ENCODE measurements around the gene NLE1. TPM values are rescaled to one million over a fixed set of nuclear protein-coding genes. Genes with fewer than 3 reads are reported as not detected.
"Not testable (repeated sequence)": the region's sequence is repeated elsewhere in the genome, so short reads cannot be mapped to it uniquely, and the experiment has no call there.

NLE1 gene
- total and polyA plus RNA-seq, 4 donors = 4.5 to 10.4 (median 5.8) TPM

GRCh38 chr17:35101725-35102124 lies 40.4 kb downstream of the NLE1 start:
- H3K27me3 ChIP-seq (ENCODE audit: control insufficient read depth in 1 of 2, insufficient read depth in 2 of 2, low read length in 1 of 2) = no peaks in the 10 kb centered on the region
- H3K4me1 ChIP-seq (ENCODE audit: control insufficient read depth in 1 of 2, insufficient read depth in 2 of 2, low read length in 2 of 2) = no peaks in the 10 kb centered on the region
- H3K27ac ChIP-seq (ENCODE audit: low read depth in 1 of 2, low read length in 2 of 2) = no peak overlapping the region
- DNase-seq = no peak
- no peaks in the 10 kb centered on the region for H3K9me3 ChIP-seq (ENCODE audit: control insufficient read depth, low read length)
- peaks cover 0 to 4% of the 10 kb centered on the region in 2 donors for H3K36me3 ChIP-seq (ENCODE audit: control insufficient read depth in 1 of 2, insufficient read depth in 2 of 2, low read length in 1 of 2)
- no peak for ATAC-seq (ENCODE audit: low FRiP score)
- WGBS, 2 donors = 84 to 95% methylated on average over 2 of the region's 2 CpGs
- no peak overlapping the region for H3K4me3 ChIP-seq (ENCODE audit: low read length in 2 of 2)
- intact Hi-C loops (cut with DNase I) = no loop called here

GRCh38 chr17:35101036-35101435 lies 41.1 kb downstream of the NLE1 start:
- WGBS, 2 donors = 96 to 98% methylated on average over 14 of the region's 14 CpGs
- Histone ChIP-seq H3K36me3 (ENCODE audit: control insufficient read depth in 1 of 2, insufficient read depth in 2 of 2, low read length in 1 of 2) (peaks cover 0 to 4% of the 10 kb centered on the region in 2 donors), H3K4me1 (ENCODE audit: control insufficient read depth in 1 of 2, insufficient read depth in 2 of 2, low read length in 2 of 2) (no peaks in the 10 kb centered on the region), H3K27me3 (ENCODE audit: control insufficient read depth in 1 of 2, insufficient read depth in 2 of 2, low read length in 1 of 2) (no peaks in the 10 kb centered on the region), H3K27ac (ENCODE audit: low read depth in 1 of 2, low read length in 2 of 2) (no peak overlapping the region), H3K9me3 (ENCODE audit: control insufficient read depth, low read length) (no peaks in the 10 kb centered on the region), H3K4me3 (ENCODE audit: low read length in 2 of 2) (no peak overlapping the region)
- ATAC-seq (ENCODE audit: low FRiP score) (no peak), DNase-seq (no peak)
- intact Hi-C loops (cut with DNase I) = no loop called here

GRCh38 chr17:35099908-35100307 lies 42.2 kb downstream of the NLE1 start:
- ATAC-seq (ENCODE audit: low FRiP score) = no peak
- Histone ChIP-seq H3K4me1 (ENCODE audit: control insufficient read depth in 1 of 2, insufficient read depth in 2 of 2, low read length in 2 of 2) (no peaks in the 10 kb centered on the region), H3K4me3 (ENCODE audit: low read length in 2 of 2) (no peak overlapping the region), H3K36me3 (ENCODE audit: control insufficient read depth in 1 of 2, insufficient read depth in 2 of 2, low read length in 1 of 2) (peaks cover 0 to 2% of the 10 kb centered on the region in 2 donors), H3K9me3 (ENCODE audit: control insufficient read depth, low read length) (no peaks in the 10 kb centered on the region), H3K27ac (ENCODE audit: low read depth in 1 of 2, low read length in 2 of 2) (no peak overlapping the region), H3K27me3 (ENCODE audit: control insufficient read depth in 1 of 2, insufficient read depth in 2 of 2, low read length in 1 of 2) (no peaks in the 10 kb centered on the region)
- intact Hi-C loops (cut with DNase I) = no loop called here
- 91 to 93% methylated on average over 3 of the region's 3 CpGs for WGBS, 2 donors
- no peak for DNase-seq

GRCh38 chr17:35097776-35098175 lies 44.3 kb downstream of the NLE1 start:
- Histone ChIP-seq H3K4me1 (ENCODE audit: control insufficient read depth in 1 of 2, insufficient read depth in 2 of 2, low read length in 2 of 2) (no peaks in the 10 kb centered on the region), H3K36me3 (ENCODE audit: control insufficient read depth in 1 of 2, insufficient read depth in 2 of 2, low read length in 1 of 2) (peaks cover 0 to 2% of the 10 kb centered on the region in 2 donors), H3K9me3 (ENCODE audit: control insufficient read depth, low read length) (no peaks in the 10 kb centered on the region), H3K4me3 (ENCODE audit: low read length in 2 of 2) (no peak overlapping the region), H3K27me3 (ENCODE audit: control insufficient read depth in 1 of 2, insufficient read depth in 2 of 2, low read length in 1 of 2) (no peaks in the 10 kb centered on the region), H3K27ac (ENCODE audit: low read depth in 1 of 2, low read length in 2 of 2) (no peak overlapping the region)
- intact Hi-C loops (cut with DNase I) = no loop called here
- DNase-seq = no peak
- 85 to 94% methylated on average over 2 of the region's 2 CpGs for WGBS, 2 donors
- no peak for ATAC-seq (ENCODE audit: low FRiP score)

- WGBS, 2 donors = 100% methylated on average over 1 of the region's 1 CpG
- Histone ChIP-seq H3K4me1 (ENCODE audit: control insufficient read depth in 1 of 2, insufficient read depth in 2 of 2, low read length in 2 of 2) (no peaks in the 10 kb centered on the region), H3K27me3 (ENCODE audit: control insufficient read depth in 1 of 2, insufficient read depth in 2 of 2, low read length in 1 of 2) (no peaks in the 10 kb centered on the region), H3K27ac (ENCODE audit: low read depth in 1 of 2, low read length in 2 of 2) (no peak overlapping the region), H3K9me3 (ENCODE audit: control insufficient read depth, low read length) (no peaks in the 10 kb centered on the region), H3K4me3 (ENCODE audit: low read length in 2 of 2) (no peak overlapping the region), H3K36me3 (ENCODE audit: control insufficient read depth in 1 of 2, insufficient read depth in 2 of 2, low read length in 1 of 2) (peaks cover 0 to 2% of the 10 kb centered on the region in 2 donors)
- intact Hi-C loops (cut with DNase I) = no loop called here
- DNase-seq (no peak), ATAC-seq (ENCODE audit: low FRiP score) (no peak)
These were observed 46.4 kb downstream of the NLE1 start for GRCh38 chr17:35095741-35096140.

- no peaks in the 10 kb centered on the region for H3K9me3 ChIP-seq (ENCODE audit: control insufficient read depth, low read length)
- ATAC-seq (ENCODE audit: low FRiP score) (no peak), DNase-seq (no peak)
- H3K4me1 ChIP-seq (ENCODE audit: control insufficient read depth in 1 of 2, insufficient read depth in 2 of 2, low read length in 2 of 2) = no peaks in the 10 kb centered on the region
- H3K4me3 ChIP-seq (ENCODE audit: low read length in 2 of 2) = no peak overlapping the region
- intact Hi-C loops (cut with DNase I) = no loop called here
- H3K27me3 ChIP-seq (ENCODE audit: control insufficient read depth in 1 of 2, insufficient read depth in 2 of 2, low read length in 1 of 2) = no peaks in the 10 kb centered on the region
- 93% methylated on average over 2 of the region's 2 CpGs for WGBS, 2 donors
- no peak overlapping the region for H3K27ac ChIP-seq (ENCODE audit: low read depth in 1 of 2, low read length in 2 of 2)
- H3K36me3 ChIP-seq (ENCODE audit: control insufficient read depth in 1 of 2, insufficient read depth in 2 of 2, low read length in 1 of 2) = no peaks in the 10 kb centered on the region
These were observed 47.2 kb downstream of the NLE1 start for GRCh38 chr17:35094902-35095301.

- ATAC-seq (ENCODE audit: low FRiP score); H3K27me3 ChIP-seq (ENCODE audit: control insufficient read depth in 1 of 2, insufficient read depth in 2 of 2, low read length in 1 of 2); DNase-seq; H3K4me1 ChIP-seq (ENCODE audit: control insufficient read depth in 1 of 2, insufficient read depth in 2 of 2, low read length in 2 of 2); H3K36me3 ChIP-seq (ENCODE audit: control insufficient read depth in 1 of 2, insufficient read depth in 2 of 2, low read length in 1 of 2); H3K9me3 ChIP-seq (ENCODE audit: control insufficient read depth, low read length); H3K27ac ChIP-seq (ENCODE audit: low read depth in 1 of 2, low read length in 2 of 2); intact Hi-C loops (cut with DNase I); H3K4me3 ChIP-seq (ENCODE audit: low read length in 2 of 2): not testable (repeated sequence)
- WGBS, 2 donors = 82 to 85% methylated on average over 11 of the region's 11 CpGs
These were observed 51.4 kb downstream of the NLE1 start for GRCh38 chr17:35090707-35091106.

- Histone ChIP-seq H3K9me3 (ENCODE audit: control insufficient read depth, low read length) (no peaks in the 10 kb centered on the region), H3K4me1 (ENCODE audit: control insufficient read depth in 1 of 2, insufficient read depth in 2 of 2, low read length in 2 of 2) (no peaks in the 10 kb centered on the region), H3K4me3 (ENCODE audit: low read length in 2 of 2) (no peak overlapping the region), H3K27ac (ENCODE audit: low read depth in 1 of 2, low read length in 2 of 2) (no peak overlapping the region), H3K27me3 (ENCODE audit: control insufficient read depth in 1 of 2, insufficient read depth in 2 of 2, low read length in 1 of 2) (no peaks in the 10 kb centered on the region), H3K36me3 (ENCODE audit: control insufficient read depth in 1 of 2, insufficient read depth in 2 of 2, low read length in 1 of 2) (no peaks in the 10 kb centered on the region)
- DNase-seq (peak in 1 of 2 donors; percentile 51), ATAC-seq (ENCODE audit: low FRiP score) (no peak)
- 46 to 48% methylated on average over 22 of the region's 22 CpGs for WGBS, 2 donors
- intact Hi-C loops (cut with DNase I) = loop anchor here (2.0 to 5.0 kb wide), 6 partner anchors 27 to 129 kb away; partner anchors contain the start of genes CCT6B (in 2 of the 2), ZNF830 (in 2 of the 2) and LIG3 (in 1 of the 2)
These were observed 52.4 kb downstream of the NLE1 start for GRCh38 chr17:35089586-35090296.
